ENCODE results near the gene ARPC5L. TPM values are rescaled to one million over a fixed set of nuclear protein-coding genes. Genes with fewer than 3 reads are reported as not detected.

ARPC5L gene
- total RNA-seq, 1 donor: 9.8 TPM

- Histone ChIP-seq H3K36me3 (ENCODE audit: insufficient read depth, low read length) (peaks cover 65% of the 10 kb centered on the region), H3K27ac (ENCODE audit: low read depth, low read length) (peak overlapping the region; percentile 9), H3K4me1 (ENCODE audit: insufficient read depth, low read length) (peaks cover 33% of the 10 kb centered on the region), H4K20me1 (ENCODE audit: insufficient read depth, low read length) (peaks cover 70% of the 10 kb centered on the region), H3K9me3 (ENCODE audit: low read depth, low read length) (no peaks in the 10 kb centered on the region), H3K4me2 (ENCODE audit: insufficient read depth, low read length) (no peak overlapping the region), H3K4me3 (ENCODE audit: insufficient read depth, low read length) (no peak overlapping the region), H3K27me3 (ENCODE audit: insufficient read depth, low read length) (no peaks in the 10 kb centered on the region), H2AFZ (ENCODE audit: low read length) (no peak overlapping the region), H3K79me2 (ENCODE audit: insufficient read depth, low read length) (peaks cover 81% of the 10 kb centered on the region)
- DNase-seq (ENCODE audit: insufficient read length, low spot score, missing footprints): peak; percentile 43
- no peak for TF ChIP-seq CTCF (IDR thresholded peaks at IDR 0.05; ENCODE audit: extremely low read depth, low read depth, low read length)
These were observed 11.7 kb downstream of the ARPC5L start for GRCh38 chr9:124873664-124874063.

- Histone ChIP-seq H3K36me3 (ENCODE audit: insufficient read depth, low read length) (peaks cover 81% of the 10 kb centered on the region), H3K4me1 (ENCODE audit: insufficient read depth, low read length) (peaks cover 26% of the 10 kb centered on the region), H4K20me1 (ENCODE audit: insufficient read depth, low read length) (peaks cover 59% of the 10 kb centered on the region), H3K79me2 (ENCODE audit: insufficient read depth, low read length) (peaks cover 64% of the 10 kb centered on the region), H3K4me2 (ENCODE audit: insufficient read depth, low read length) (no peak overlapping the region), H3K4me3 (ENCODE audit: insufficient read depth, low read length) (no peak overlapping the region), H3K27me3 (ENCODE audit: insufficient read depth, low read length) (no peaks in the 10 kb centered on the region), H2AFZ (ENCODE audit: low read length) (no peak overlapping the region), H3K9me3 (ENCODE audit: low read depth, low read length) (no peaks in the 10 kb centered on the region), H3K27ac (ENCODE audit: low read depth, low read length) (no peak overlapping the region)
- no peak for TF ChIP-seq CTCF (IDR thresholded peaks at IDR 0.05; ENCODE audit: extremely low read depth, low read depth, low read length)
- DNase-seq (ENCODE audit: insufficient read length, low spot score, missing footprints): no peak
These were observed 13.6 kb downstream of the ARPC5L start for GRCh38 chr9:124875501-124875900.

GRCh38 chr9:124877021-124877782 lies 15.3 kb downstream of the ARPC5L start:
- Histone ChIP-seq H2AFZ (ENCODE audit: low read length) (no peak overlapping the region), H3K4me2 (ENCODE audit: insufficient read depth, low read length) (no peak overlapping the region), H4K20me1 (ENCODE audit: insufficient read depth, low read length) (peaks cover 46% of the 10 kb centered on the region), H3K36me3 (ENCODE audit: insufficient read depth, low read length) (peaks cover 83% of the 10 kb centered on the region), H3K27ac (ENCODE audit: low read depth, low read length) (peak overlapping the region; percentile 37), H3K79me2 (ENCODE audit: insufficient read depth, low read length) (peaks cover 47% of the 10 kb centered on the region), H3K4me3 (ENCODE audit: insufficient read depth, low read length) (no peak overlapping the region), H3K9me3 (ENCODE audit: low read depth, low read length) (no peaks in the 10 kb centered on the region), H3K4me1 (ENCODE audit: insufficient read depth, low read length) (peaks cover 9% of the 10 kb centered on the region), H3K27me3 (ENCODE audit: insufficient read depth, low read length) (no peaks in the 10 kb centered on the region)
- peak; percentile 6 for DNase-seq (ENCODE audit: insufficient read length, low spot score, missing footprints)
- no peak for TF ChIP-seq CTCF (IDR thresholded peaks at IDR 0.05; ENCODE audit: extremely low read depth, low read depth, low read length)

GRCh38 chr9:124878021-124878420 lies 16.1 kb downstream of the ARPC5L start:
- Histone ChIP-seq H2AFZ (ENCODE audit: low read length) (no peak overlapping the region), H3K79me2 (ENCODE audit: insufficient read depth, low read length) (peaks cover 39% of the 10 kb centered on the region), H3K9me3 (ENCODE audit: low read depth, low read length) (no peaks in the 10 kb centered on the region), H3K4me1 (ENCODE audit: insufficient read depth, low read length) (peaks cover 3% of the 10 kb centered on the region), H3K36me3 (ENCODE audit: insufficient read depth, low read length) (peaks cover 80% of the 10 kb centered on the region), H3K4me3 (ENCODE audit: insufficient read depth, low read length) (no peak overlapping the region), H3K4me2 (ENCODE audit: insufficient read depth, low read length) (no peak overlapping the region), H4K20me1 (ENCODE audit: insufficient read depth, low read length) (peaks cover 51% of the 10 kb centered on the region), H3K27ac (ENCODE audit: low read depth, low read length) (peak overlapping the region; percentile 37), H3K27me3 (ENCODE audit: insufficient read depth, low read length) (no peaks in the 10 kb centered on the region)
- no peak for TF ChIP-seq CTCF (IDR thresholded peaks at IDR 0.05; ENCODE audit: extremely low read depth, low read depth, low read length)
- peak; percentile 82 for DNase-seq (ENCODE audit: insufficient read length, low spot score, missing footprints)

Measured in osteoblast (primary cell).